GM18502 (cell line): ENCODE data around the gene SEMA5A.

Experiments used
- ATAC-seq: cut with Tn5 transposase; IDR thresholded peaks from one replicate; pipeline ENCODE4 v1.9.1; 2021; ENCODE audit warnings: mild to moderate bottlenecking; ENCODE audit not compliant: unreplicated experiment, poor library complexity

SEMA5A gene

DNA sequence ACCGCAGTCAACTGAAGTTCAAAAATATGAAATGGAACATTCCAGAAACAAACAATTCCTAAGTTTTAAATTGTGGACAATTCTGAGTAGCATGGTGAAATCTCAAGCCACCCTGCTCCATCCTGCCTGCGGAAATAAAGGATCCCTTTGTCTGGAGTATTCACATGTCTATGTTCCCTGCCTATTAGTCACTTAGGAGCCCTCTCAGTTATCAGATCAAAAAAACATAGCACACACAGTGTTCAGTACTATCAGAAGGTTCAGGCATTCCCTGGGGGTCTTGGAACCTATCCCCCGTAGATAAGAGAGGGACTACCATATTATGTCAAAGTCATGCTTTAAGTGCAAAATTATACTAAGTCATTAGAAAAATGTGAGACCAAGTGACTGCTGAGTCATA, 300.8 kb downstream of the SEMA5A start:
- no peak for ATAC-seq

DNA sequence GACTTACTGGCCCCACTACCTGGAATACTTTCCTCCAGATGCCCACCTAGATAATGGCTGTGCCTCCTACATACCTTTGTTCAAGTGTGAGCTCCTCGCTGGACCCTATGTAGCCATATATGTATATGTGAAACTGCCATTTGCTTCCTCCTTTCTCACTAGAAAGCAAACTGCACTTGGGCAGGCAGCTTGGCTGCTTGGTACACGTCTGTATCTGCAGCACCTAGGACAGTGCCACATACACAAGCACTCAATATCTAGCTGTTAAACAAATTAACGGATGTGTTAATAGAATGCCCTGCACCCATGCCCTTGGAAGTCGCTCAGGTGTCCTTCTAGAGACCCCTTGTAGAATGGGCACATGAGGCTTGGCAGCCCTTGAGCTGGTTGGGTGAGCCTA, 301.5 kb downstream of the SEMA5A start:
- ATAC-seq: no peak

DNA sequence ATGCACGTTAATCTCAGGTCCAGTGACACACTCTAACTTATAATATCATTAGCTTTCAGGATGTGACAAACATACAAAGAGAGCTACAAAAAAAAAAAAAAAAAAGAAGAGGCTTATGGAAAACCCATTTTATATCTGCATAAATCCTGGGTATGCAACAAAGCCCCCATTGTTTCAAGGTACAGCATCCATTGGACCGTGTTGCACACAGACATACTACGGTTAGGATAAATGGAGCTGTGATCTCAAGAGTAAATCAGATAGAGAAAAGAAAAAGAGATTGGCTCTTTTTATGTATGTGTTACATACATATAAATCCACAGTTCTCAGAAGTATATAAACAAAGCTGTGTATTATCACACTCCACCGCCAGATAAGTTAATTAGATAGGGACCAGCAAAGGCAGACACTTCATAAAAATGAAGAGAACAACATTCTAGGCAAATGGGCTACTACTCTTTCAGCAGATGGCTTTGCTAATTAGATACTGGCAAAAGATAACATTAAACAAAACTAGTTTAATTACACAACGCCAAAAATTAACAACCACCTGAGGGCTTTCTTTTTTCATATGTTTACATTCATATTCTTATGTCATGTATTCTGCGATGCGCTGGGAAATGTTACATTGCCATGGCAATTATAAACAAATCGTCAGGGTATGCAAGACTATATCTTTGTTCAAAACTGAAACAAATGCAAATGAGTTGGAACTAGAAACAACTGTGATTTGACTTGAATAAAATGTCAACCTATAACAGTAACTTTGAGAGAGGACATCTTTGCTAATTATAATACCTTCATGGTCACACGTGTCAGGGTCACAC, 304.2 kb downstream of the SEMA5A start:
- no peak for ATAC-seq

DNA sequence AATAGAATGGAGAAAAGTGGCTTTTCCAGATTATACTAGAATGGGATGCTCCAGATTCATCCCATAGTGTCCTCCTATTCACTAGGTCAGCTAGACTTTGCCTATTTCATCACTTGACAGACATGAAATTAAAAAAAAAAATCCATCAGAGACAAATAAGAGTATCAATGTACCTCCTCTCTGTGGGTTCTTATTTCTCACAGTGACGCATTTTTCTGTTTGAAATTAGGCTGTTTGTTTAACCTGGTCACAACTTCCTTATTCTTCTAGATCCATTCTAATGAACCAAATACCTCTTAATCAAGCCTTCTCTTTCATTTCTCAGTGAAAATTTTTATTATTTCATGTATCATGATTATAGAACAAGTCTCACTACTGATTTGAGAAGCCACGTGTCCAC, 305.4 kb downstream of the SEMA5A start:
- ATAC-seq: no peak

DNA sequence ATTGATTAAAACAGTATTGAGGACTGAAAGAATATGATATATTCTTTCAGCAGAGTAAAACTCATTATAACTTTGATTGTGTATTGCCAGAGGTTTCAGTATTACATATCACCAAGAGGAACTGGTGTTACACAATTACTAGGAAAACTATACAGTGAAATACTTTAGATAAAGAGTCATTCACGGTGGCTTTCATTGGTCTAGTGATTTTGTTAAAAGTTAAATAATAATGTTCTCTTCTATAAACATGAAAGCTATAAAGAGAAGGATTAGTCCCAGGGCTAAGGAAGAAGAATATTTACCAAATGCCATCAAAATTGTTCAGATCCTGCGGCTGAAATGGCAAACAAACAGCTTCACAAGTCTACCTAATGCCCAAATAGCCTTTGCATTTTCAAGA, 306.2 kb downstream of the SEMA5A start:
- no peak for ATAC-seq

DNA sequence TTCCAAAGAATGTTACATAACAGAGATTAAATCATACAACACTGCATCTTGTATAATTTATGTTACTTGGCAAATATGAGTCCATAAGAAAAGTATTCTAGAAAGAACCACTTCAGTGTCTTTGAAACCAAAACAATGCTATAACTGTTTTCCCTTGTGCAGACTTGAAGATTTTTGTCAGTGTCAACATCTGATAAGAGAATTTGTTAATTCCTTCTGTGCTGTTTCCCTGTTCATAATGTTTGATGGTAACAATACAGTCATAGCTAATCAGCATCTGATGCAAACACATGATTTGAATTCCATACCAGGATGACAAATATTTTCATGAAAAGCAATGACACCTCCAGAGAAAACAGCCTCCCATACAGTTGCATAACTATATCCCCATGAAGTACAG, 306.8 kb downstream of the SEMA5A start:
- no peak for ATAC-seq

DNA sequence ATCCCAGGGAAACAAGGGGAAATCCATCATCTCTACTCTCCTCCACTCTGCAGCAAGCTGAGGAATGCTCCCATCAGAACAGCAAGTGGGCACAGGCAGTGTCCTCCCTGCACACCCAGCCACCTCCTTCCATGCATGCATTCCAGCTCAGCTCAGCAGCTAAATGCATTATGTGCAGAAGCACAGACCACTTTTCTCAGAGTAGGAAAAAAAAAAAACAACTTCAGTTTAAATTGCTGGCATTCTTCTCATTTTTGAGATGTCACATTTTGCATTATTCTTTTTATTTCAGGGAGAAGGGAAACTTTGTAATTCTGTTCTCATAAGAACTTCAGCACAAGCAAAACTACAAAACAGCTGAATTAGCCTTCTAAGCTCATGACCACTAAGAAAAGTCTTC, 312.2 kb downstream of the SEMA5A start:
- ATAC-seq: no peak

DNA sequence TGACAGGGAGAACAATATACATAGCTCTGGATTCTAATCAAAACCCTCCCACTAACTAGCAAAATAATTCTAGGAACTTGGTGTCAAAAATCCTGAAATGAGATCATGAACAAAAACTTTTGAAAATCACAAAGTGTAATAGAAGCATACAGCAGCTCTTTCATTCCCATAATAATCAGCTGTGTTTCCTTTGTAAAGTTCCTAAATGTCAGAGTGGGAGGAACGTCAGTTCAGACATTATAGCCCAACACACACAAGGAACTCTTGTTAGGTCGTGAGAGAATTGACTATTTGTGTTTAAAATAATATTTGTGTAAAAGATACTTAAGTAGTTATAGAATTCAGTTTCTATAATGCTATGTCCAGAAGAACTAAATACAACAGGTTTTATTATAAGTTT, 312.8 kb downstream of the SEMA5A start:
- no peak for ATAC-seq

DNA sequence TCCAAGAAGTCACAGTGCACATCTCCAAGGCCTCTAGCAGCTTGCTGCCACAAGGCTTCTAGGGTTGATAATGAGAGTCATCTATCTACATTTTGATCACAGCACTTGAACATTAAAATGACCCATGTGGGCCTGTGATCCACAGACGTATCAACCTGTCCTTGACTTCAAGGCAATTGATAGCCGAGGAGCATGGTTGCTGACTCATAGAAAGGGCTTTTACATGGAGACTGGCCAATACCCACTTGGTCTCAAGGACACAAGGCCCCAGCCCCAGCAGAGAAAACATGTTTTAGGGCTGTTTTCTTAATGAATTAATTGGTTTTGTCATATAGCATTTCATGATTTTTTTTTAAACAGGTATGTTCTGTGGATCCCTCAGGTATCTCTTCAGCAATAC, 314.0 kb downstream of the SEMA5A start:
- ATAC-seq: no peak

DNA sequence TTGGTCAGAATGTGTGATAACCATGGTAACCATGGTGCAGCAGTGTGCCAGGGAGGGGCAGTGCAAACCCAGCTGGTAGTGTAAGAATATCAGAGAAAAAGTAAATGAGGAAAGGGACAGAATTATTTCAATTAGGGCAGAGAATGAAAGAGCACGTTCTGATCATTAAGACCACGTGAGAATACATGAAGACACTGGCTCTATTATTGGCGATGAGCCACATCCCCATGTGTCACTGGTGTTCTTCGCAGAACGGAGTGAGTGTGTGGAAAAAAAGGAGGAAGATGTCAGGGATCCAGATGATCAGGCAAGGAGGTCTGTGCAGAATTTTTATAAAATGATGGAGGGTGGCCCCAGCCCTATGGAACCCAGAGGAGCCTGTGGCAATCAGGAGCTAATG, 315.5 kb downstream of the SEMA5A start:
- ATAC-seq: no peak

DNA sequence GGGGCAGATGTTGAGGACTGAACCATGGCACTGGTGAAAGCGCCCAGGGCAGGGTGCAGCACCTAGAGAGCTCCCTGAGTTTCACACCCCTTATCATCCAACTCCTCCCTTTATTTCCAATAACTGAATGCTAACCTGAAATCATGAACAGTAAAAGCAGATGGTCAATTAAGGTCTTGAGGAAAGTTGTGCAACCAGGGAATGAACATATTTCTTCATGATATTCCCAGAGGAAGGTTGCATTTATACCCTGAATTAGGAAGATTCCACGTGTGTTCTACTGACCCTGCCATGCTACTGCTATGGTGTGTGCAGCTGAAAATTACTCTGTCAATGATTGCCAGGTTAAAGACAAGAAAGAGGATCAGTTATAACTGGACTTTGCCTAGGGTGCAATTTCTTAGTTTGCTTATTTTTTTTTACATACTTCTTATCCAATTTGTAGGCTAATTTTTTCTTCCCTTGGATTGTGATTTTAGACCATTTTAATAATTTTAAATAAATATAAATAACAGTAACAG, 319.8 kb downstream of the SEMA5A start:
- ATAC-seq: no peak

DNA sequence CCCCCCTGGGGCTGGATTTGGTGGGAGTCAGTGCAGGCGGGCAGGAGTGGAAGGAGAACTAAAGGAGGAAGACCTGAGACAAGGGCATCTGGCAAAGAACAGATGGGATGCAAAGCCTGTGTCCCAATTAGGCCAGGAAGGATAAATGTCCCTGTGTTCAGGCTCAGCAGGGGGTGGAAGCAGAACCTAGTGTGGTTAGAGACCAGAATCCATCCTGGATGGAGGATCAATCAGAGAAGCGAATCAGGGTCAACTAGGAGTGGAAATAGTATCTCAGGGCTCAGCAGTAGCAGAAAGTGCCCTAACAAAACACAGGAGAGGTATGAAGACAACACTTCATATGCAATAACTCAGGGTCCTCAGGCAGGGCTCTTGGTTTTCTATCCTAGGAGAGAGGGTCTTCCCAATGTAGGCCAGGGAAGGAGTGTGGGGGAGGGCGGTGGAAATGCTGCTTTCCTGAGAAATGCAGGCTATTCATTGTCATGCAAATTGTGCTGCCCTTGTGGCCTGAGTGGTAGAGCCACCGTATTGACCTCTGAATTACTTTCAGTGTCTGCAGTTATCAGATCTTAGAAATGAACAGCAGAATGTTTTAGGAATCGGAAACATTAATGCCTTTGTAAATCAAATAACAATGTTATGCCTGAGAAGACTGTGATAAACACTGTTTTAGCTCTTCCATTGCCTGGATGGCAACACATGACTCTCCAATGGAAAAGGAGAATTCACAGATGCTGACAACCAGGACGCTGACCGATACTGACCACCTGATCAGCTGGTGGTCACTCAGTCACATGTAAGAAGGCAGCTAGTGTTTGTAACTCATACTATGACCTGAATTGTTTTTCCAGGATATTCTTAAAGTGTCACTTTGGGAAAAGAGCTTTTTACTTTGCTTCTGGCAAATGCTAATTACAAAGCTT, 323.6 kb downstream of the SEMA5A start:
- no peak for ATAC-seq

DNA sequence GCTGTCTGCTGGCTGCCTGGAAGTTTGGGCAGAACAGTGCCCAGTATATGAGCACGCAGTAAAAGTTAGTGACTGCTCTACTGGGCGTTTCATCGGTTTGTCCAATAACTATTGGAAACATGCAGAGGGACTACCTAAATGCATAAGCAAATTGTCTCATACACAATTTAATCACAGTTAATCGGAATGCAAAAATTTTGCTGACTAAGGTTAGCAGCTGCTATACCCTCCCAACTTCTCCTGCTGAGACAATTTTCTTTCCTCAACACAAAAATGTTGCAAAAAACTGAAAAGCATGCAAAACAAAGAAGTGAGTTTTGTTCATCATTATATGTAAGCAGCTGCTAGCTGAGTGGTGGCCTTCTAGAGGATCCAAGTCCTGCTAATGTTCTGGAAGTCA, 327.5 kb downstream of the SEMA5A start:
- ATAC-seq: no peak

DNA sequence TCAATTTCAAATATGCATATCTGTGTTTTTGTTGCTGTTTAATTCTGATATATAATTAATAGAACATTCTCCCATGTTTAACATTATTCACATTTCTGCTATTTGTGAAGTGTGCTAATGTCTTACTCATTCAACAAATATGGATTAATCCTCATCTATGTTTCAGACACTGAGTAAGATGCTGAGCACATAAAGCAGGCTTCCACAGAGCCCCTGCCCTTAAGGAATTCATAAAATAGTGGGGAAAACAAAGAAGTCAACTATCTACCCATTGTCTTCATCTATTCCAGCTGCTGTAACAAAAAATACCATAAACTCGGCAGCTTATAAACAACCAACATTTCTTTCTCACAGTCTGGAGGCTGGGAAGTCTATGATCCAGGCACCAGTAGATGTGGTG, 333.3 kb downstream of the SEMA5A start:
- ATAC-seq: no peak

DNA sequence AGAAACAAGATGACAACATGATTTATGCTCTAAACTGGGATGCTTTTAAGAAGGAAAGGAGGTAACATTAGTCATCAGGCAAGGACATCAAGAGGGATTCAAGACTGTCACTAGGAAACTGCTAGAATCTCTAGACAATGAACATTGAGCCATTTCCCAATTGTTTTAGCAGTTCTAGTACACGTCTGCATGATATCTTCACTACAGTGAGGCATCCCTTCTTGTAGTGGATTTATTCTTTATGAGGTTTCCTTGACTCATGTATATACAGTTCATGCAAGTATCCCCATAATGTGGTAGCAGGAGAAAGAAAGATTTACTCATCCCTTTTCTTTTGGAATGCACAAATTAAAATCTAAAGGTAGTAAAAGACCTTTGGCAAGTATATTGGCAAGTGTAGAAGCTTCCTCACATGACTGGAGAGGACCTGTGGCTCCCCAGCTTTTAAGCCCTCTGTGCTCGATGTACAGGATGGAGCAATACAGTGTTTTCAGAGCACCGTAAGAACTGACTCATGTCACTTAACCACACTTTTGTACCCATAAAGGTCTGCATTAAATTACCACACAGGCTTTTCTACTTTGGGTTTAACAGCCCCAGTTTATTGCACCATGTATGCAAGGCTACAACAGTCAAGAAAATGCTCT, 335.9 kb downstream of the SEMA5A start:
- no peak for ATAC-seq

DNA sequence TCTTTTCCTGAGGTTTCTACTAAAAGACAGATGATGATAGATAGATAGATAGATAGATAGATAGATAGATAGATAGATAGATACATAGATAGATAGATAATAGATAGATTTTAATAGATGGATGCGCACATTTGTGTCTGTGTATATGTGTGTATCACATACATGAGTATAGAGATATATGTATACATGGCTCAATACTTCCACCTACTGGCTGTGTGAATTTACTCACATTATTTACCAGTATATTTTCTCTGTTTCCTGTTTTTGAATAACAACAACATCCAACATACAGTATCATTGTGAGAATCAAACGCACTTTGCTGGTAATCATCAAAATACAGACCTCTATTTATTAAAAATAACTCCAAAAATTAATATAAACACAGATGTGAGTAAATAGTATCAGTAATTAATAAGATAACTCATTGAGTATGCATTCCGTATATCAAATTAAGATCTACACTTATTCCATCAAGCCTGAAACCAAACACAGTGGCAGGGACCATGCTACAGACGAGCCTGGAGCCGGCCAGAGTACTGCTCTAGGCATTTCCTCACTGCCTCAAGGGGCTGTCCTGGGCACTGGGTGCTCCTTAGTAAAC, 338.0 kb downstream of the SEMA5A start:
- ATAC-seq: peak; percentile 85

DNA sequence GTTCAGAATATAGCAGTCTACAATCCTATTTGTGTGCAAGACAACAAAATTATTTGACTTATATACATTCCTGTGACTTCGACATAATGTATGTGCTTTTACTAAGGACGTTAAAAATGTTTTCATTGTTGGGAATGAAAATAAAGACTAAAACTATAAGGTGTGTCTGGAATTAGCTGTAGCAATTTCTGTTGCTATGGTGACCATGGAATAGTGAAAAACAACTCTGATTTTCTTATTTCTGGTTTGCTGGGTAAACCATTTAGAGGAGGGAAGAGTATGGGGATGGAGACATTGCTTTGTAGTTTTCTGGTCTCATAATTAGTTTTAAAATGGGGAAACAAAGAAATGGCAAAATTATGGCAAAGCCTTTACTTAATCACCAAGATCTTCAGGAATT, 343.2 kb downstream of the SEMA5A start:
- ATAC-seq: no peak

DNA sequence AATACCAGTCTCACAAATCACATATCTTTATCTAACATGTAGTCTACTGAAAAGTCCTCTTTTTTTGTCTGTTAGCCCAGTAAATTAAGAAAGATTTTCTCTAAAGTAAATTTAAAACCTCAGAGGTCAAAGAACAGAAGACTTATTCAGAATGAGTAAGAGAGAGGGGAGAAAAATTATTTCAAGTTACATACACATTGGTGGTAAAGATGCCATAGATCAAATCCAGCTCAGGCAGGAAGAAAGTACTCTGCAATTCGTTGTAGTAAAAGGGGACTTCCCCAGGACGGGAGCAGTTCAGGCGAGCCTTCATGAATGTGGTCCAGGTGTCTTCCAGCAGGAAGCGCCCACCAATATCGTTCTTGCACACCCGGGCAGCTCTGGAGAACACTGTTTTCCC, 344.1 kb downstream of the SEMA5A start:
- no peak for ATAC-seq

DNA sequence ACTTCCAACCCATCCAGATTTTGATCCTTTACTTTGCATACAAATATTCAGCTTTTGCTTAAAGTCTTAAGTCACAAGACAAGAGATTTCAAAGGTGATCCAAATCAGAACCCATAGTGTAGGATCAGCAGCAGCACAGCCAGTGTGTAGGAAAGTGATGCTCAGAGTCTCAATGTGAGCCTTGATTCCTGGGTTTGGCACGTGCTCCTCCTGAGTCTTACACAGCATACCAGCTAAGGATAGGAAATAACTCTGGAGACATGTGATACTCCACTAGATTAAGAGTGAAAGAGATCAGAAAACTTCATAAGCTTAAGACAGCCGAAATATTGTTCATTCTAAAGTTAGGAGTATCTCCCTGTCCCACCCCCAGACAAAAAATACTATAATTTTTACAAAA, 344.9 kb downstream of the SEMA5A start:
- ATAC-seq: no peak

DNA sequence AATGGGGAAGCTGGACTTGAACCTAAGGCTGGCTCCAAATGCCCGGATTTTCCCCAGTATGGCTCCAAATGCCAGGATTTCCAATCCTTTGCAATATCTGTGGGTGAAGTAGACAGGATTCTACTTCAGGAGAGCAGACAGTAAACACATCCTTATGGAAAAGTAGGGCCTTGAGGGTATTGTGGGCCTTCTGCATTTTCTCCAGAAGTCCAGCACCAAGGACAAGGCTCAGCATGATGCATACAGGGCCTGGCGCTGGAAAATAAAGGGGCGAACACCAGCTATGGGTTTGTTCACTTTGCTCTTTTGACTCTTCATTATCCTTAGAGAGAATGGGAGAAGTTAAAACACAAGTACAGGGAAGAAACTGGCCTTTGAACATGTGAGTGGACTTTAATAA, 347.5 kb downstream of the SEMA5A start:
- no peak for ATAC-seq
